Measurements from ENCODE around the gene DUSP12.
"Not testable (repeated sequence)": the region's sequence is repeated elsewhere in the genome, so short reads cannot be mapped to it uniquely, and the experiment has no call there.

Gene DUSP12

GRCh38 chr1:161768986-161769672 lies 19.5 kb downstream of the DUSP12 start:
- DNase-seq (ENCODE audit: low read depth, low spot score) = no peak

- not testable (repeated sequence) for DNase-seq (ENCODE audit: low read depth, low spot score)
These were observed 20.1 kb downstream of the DUSP12 start for GRCh38 chr1:161769673-161770045.

GRCh38 chr1:161770250-161770649 lies 20.7 kb downstream of the DUSP12 start:
- no peak for DNase-seq (ENCODE audit: low read depth, low spot score)

- DNase-seq (ENCODE audit: low read depth, low spot score) = no peak
These were observed 21.6 kb downstream of the DUSP12 start for GRCh38 chr1:161771161-161771560.

- no peak for DNase-seq (ENCODE audit: low read depth, low spot score)
These were observed 22.4 kb downstream of the DUSP12 start for GRCh38 chr1:161771973-161772372.

- no peak for DNase-seq (ENCODE audit: low read depth, low spot score)
These were observed 22.8 kb downstream of the DUSP12 start for GRCh38 chr1:161772397-161772796.

GRCh38 chr1:161773791-161774190 lies 24.2 kb downstream of the DUSP12 start:
- DNase-seq (ENCODE audit: low read depth, low spot score) = no peak

- DNase-seq (ENCODE audit: low read depth, low spot score) = no peak
These were observed 27.7 kb downstream of the DUSP12 start for GRCh38 chr1:161777261-161777660.

GRCh38 chr1:161778522-161778921 lies 28.9 kb downstream of the DUSP12 start:
- no peak for DNase-seq (ENCODE audit: low read depth, low spot score)

- no peak for DNase-seq (ENCODE audit: low read depth, low spot score)
These were observed 29.8 kb downstream of the DUSP12 start for GRCh38 chr1:161779393-161779792.

- no peak for DNase-seq (ENCODE audit: low read depth, low spot score)
These were observed 32.4 kb downstream of the DUSP12 start for GRCh38 chr1:161781995-161782394.

GRCh38 chr1:161782886-161783285 lies 33.3 kb downstream of the DUSP12 start:
- DNase-seq (ENCODE audit: low read depth, low spot score) = no peak

- no peak for DNase-seq (ENCODE audit: low read depth, low spot score)
These were observed 35.4 kb downstream of the DUSP12 start for GRCh38 chr1:161784968-161785367.

GRCh38 chr1:161787355-161787754 lies 37.8 kb downstream of the DUSP12 start:
- DNase-seq (ENCODE audit: low read depth, low spot score) = no peak

- no peak for DNase-seq (ENCODE audit: low read depth, low spot score)
These were observed 41.2 kb downstream of the DUSP12 start for GRCh38 chr1:161790587-161791317.

- DNase-seq (ENCODE audit: low read depth, low spot score) = peak; percentile 16
These were observed 42.5 kb downstream of the DUSP12 start for GRCh38 chr1:161791904-161792655.

GRCh38 chr1:161792740-161793139 lies 43.2 kb downstream of the DUSP12 start:
- peak; percentile 82 for DNase-seq (ENCODE audit: low read depth, low spot score)

- no peak for DNase-seq (ENCODE audit: low read depth, low spot score)
These were observed 50.2 kb downstream of the DUSP12 start for GRCh38 chr1:161799792-161800191.

- DNase-seq (ENCODE audit: low read depth, low spot score) = peak; percentile 23
These were observed 52.4 kb downstream of the DUSP12 start for GRCh38 chr1:161801955-161802354.

GRCh38 chr1:161803181-161803580 lies 53.6 kb downstream of the DUSP12 start:
- DNase-seq (ENCODE audit: low read depth, low spot score) = no peak

- DNase-seq (ENCODE audit: low read depth, low spot score) = no peak
These were observed 56.0 kb downstream of the DUSP12 start for GRCh38 chr1:161805399-161806197.
